T-helper 1 cell treated with Interleukin-12 subunit alpha and Interleukin-12 subunit beta and Interleukin-4 antibody, amounts not matched to agents 30 μg/mL and 1 μg/mL, for 36 hours (primary cell): ENCODE results near the gene HID1.

ENCODE experiments used
- H3K27ac Mint-ChIP-seq: one replicate; pipeline ENCODE4 v1.8.0; 2021; ENCODE audit warnings: mild to moderate bottlenecking, mixed read lengths
- H3K27me3 Mint-ChIP-seq: one replicate; pipeline ENCODE4 v1.8.0; 2021; ENCODE audit warnings: low read depth, mixed read lengths
- H3K36me3 Mint-ChIP-seq: one replicate; pipeline ENCODE4 v1.8.0; 2021; ENCODE audit warnings: low read depth, mixed read lengths
- H3K4me1 Mint-ChIP-seq: one replicate; pipeline ENCODE4 v1.8.0; 2021; ENCODE audit warnings: low read depth, mixed read lengths
- H3K4me3 Mint-ChIP-seq: one replicate; pipeline ENCODE4 v1.8.0; 2021; ENCODE audit warnings: mild to moderate bottlenecking, moderate library complexity, mixed read lengths
- H3K9me3 Mint-ChIP-seq: one replicate; pipeline ENCODE4 v1.8.0; 2021; ENCODE audit warnings: mixed read lengths

The HID1 gene

DNA sequence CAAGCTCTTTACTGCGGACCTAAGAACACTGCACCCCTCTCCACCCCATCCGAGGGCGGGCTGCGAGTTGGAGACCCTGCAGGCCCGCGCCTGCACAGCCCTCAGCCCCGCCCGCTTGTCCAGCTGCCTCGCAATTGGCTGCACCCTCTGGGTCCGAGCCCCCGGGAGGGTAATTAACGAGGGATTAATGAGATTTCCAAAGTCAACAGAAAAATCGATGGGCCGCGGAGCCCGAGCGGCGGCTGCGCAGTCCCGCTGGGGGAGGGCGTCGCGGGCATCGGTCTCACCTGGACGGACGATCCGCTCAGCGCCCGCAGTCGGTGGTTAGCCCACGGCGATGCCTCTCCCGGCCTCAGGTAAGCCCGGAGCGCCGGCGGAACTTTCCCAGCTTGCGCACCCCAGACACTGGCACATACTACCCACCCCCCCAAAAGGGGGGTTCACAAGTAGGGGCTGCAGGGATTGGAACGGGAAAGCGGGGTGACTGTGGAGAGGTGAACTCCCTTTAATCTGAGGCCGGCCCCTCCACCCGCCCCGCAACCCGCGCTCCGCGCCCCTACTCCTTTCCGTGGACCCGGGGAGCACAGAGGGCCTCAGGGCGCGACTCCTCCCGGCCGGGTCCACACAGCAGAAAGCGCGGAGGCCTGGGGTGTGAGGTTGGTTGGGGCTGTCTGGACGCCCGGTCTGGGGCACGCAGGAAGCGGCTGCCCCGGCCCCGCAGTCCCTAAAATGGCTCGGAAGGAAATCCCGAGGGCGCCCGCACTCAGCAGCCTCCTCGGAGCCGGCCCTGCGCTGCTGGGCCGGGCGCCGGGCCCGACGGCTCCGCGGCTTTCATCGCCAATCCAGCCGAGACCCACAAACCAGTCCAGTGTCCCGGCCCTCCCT, 36.7 kb downstream of the HID1 start, which contains the start of gene OTOP3:
OTOP3 (plus strand) TSS at position 314 of the 885 bp plus-strand sequence; CDS start at position 338, 24 bp downstream.
- Mint-ChIP-seq H3K36me3 (no peaks in the 10 kb centered on the region), H3K4me3 (no peak within 1 kb of the TSS), H3K27ac (no peak within 1 kb of the TSS), H3K27me3 (peaks cover 68% of the 10 kb centered on the region), H3K9me3 (no peaks in the 10 kb centered on the region), H3K4me1 (peaks cover 2% of the 10 kb centered on the region)

DNA sequence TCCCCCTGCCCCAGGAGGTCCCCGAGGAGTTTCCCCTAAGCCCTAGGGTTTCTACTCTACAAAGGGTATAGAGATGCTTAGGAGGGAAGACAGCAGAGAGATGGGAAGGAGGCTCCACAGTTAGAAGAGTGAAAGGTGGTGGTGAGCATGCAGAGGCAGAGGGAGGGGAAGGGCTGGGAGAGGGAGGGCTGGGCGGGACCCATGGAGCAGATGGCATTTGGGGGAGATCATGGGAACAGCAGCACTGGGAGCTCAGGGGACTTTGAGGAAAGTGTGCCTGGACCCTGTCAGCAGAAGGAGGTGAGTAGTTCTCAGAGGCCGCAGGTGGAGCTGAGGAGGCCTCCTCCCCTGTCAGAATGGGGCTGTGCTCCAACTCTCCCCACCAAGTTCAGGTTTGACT, 37.5 kb downstream of the HID1 start:
- H3K27me3 Mint-ChIP-seq = peaks cover 68% of the 10 kb centered on the region
- H3K9me3 Mint-ChIP-seq = no peaks in the 10 kb centered on the region
- H3K36me3 Mint-ChIP-seq = no peaks in the 10 kb centered on the region
- H3K27ac Mint-ChIP-seq = no peak overlapping the region
- no peak overlapping the region for H3K4me3 Mint-ChIP-seq
- H3K4me1 Mint-ChIP-seq = peaks cover 2% of the 10 kb centered on the region

DNA sequence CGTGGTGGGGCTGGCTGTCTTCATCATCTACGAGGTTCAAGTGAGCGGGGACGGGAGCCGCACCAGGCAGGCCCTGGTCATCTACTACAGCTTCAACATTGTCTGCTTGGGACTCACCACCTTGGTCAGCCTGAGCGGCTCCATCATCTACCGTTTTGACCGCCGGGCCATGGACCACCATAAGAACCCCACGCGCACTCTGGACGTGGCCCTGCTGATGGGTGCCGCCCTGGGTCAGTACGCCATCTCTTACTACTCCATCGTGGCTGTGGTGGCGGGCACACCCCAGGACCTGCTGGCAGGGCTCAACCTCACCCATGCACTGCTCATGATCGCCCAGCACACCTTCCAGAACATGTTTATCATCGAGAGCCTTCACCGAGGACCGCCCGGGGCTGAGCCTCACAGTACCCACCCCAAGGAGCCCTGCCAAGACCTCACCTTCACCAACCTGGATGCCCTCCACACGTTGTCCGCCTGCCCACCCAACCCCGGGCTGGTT, 42.0 kb downstream of the HID1 start:
- H3K36me3 Mint-ChIP-seq = no peaks in the 10 kb centered on the region
- no peaks in the 10 kb centered on the region for H3K9me3 Mint-ChIP-seq
- no peak overlapping the region for H3K27ac Mint-ChIP-seq
- no peak overlapping the region for H3K4me3 Mint-ChIP-seq
- peaks cover 2% of the 10 kb centered on the region for H3K4me1 Mint-ChIP-seq
- peaks cover 69% of the 10 kb centered on the region for H3K27me3 Mint-ChIP-seq

DNA sequence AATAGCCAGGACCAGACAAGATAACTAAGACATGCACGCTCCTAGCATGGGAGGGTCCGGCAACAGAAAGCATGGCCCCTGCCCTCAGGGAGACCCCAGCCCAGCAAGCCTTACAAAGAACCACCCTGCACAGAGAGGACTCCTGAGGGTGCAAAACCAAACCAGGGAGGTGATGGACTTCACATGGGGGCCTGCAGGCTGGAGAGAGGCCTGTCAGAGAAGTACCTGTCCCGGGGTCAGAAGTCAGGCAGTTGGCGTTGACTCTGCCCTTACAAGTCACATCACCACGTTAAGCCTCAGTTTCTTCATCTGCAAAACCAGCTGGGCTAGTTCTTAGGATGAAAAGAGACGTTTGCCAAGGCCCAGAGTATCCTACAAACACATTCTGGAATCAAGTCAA, 43.8 kb downstream of the HID1 start:
- H3K4me1 Mint-ChIP-seq = peaks cover 2% of the 10 kb centered on the region
- no peaks in the 10 kb centered on the region for H3K36me3 Mint-ChIP-seq
- H3K27me3 Mint-ChIP-seq = peaks cover 74% of the 10 kb centered on the region
- H3K27ac Mint-ChIP-seq = no peak overlapping the region
- H3K9me3 Mint-ChIP-seq = no peaks in the 10 kb centered on the region
- H3K4me3 Mint-ChIP-seq = no peak overlapping the region

DNA sequence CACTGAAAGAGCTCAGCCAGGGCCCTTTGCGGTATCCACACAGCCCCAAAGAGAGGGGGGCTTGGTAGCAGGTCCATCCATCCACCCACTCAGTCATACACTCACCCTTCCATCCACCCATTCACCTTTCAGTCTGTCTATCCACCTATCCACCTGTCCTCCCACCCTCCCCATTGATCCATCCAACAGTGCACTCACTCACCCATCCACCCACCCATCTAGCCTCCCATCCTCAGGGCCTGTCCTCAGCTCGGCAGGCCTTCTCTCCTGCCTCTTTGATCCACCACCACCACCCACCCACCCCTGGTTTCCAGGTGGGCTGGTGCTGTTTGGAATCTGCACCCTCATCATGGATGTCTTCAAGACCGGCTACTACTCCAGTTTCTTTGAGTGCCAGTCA, 47.3 kb downstream of the HID1 start:
- H3K27me3 Mint-ChIP-seq = peaks cover 81% of the 10 kb centered on the region
- no peaks in the 10 kb centered on the region for H3K36me3 Mint-ChIP-seq
- H3K9me3 Mint-ChIP-seq = no peaks in the 10 kb centered on the region
- no peak overlapping the region for H3K27ac Mint-ChIP-seq
- H3K4me1 Mint-ChIP-seq = no peaks in the 10 kb centered on the region
- H3K4me3 Mint-ChIP-seq = no peak overlapping the region

DNA sequence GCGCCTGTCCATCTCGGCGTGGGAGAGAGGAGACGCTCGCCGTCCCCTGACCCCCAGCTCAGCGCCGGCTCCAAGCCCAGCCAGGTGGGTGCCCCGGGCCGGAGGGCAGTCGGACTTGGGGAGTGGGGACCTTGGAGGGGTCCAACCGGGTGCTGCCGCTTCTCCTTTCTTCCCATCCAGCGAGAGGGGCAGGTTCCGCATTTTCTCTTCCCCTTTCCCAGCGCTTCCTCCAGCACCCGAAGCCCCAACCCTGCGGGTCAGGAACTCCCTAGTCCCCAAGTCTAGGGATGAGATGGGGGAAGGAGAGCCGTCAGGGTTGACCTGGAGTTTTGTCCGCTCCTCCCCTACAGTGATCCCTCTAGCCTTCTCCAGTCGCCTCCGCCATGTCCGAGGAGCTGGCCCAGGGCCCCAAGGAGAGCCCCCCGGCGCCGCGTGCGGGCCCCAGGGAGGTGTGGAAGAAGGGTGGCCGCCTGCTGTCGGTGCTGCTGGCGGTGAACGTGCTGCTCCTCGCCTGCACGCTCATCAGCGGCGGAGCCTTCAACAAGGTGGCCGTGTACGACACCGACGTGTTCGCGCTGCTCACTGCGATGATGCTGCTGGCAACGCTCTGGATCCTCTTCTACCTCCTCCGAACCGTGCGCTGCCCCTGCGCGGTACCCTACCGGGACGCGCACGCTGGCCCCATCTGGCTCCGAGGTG, 48.2 kb downstream of the HID1 start, which contains the start of gene OTOP2:
OTOP2 (plus strand) TSS at position 24 of the 699 bp plus-strand sequence; CDS start at position 384, 360 bp downstream.
- Mint-ChIP-seq H3K27ac (no peak within 1 kb of the TSS), H3K4me3 (peak within 1 kb of the TSS; percentile 44), H3K27me3 (peaks cover 81% of the 10 kb centered on the region)

DNA sequence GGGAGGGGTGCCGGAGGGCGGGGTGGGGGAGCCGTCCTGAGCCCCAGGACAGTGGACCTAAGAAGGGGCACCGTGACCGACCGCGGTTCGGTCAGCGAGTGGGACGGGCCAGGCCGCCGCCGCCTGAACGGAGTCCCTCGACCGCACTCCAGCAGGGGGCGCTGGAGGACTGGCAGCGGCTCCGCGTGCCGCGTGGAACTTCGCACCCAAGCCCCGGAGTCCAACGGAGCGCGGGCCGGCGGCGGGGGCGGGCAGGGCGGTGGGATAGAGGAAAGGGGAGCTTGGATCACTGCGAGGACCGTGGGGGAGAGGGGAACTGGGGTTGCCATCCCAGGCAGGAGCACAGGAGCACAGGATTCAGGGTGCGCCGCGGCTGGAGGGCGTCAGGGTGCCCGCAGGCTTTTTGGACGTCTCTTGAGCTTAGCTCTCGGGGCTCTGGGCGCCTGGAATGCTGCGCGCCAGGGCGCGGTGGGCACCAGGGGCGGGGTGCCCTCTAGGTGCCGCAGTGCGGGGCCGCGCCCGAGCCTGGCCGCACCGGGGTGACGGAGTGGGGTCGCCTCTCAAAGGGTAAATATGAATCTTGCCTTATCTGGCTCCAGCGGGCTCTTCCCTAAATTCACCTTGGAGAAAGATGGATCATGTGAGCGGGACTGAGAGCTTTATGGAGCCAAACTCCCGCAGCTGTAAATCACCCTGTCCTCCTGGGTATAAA, 48.9 kb downstream of the HID1 start:
- H3K4me1 Mint-ChIP-seq = no peaks in the 10 kb centered on the region
- no peak overlapping the region for H3K4me3 Mint-ChIP-seq
- no peaks in the 10 kb centered on the region for H3K9me3 Mint-ChIP-seq
- peaks cover 78% of the 10 kb centered on the region for H3K27me3 Mint-ChIP-seq
- H3K36me3 Mint-ChIP-seq = no peaks in the 10 kb centered on the region
- no peak overlapping the region for H3K27ac Mint-ChIP-seq

More for the DNA sequence above, 48.2 kb downstream of the HID1 start, which contains the start of gene OTOP2:
- Mint-ChIP-seq H3K4me1 (no peaks in the 10 kb centered on the region), H3K36me3 (no peaks in the 10 kb centered on the region), H3K9me3 (no peaks in the 10 kb centered on the region)

DNA sequence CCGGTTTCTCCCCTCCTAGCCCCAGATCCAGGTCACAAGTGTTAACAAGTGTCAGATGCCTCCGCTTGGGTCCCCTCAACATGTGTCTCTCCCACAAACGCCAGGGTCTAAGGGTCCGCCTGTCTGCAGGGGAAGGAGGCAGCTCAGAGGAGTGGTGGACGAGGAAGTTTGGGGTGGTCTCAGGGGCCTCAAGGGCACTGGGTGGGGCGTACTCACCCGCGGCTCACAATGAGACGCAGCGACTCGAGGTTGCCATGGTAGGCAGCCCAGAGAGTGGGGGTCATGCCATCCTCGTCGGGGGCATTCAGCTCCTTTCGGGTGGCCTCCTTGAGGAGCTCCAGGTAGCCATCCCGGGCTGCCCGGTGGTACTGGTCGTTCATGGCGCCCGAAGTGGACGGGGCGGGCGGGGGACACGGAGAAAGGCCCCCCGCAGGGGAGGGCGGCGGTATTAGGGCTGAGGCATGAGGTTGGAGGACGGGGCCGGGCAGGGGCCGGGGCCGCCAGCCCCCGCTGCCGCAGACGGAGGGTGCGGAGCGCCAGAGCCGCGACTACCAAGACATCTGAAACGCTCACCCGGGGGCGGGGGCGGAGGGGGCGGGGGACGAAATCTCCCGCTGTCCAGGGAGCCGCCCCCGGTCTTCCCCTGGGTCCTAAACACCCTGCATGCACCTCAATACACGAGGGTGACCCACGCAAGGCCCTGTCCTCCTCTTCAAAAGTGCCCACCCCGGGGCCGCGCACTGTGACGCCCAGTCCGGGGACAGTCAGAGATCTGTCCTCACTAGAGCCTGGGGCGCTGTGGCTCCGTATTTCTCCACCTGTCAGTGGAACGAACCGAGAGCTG, 49.6 kb downstream of the HID1 start, which contains the start of gene USH1G:
USH1G (minus strand) TSS at position 562 of the 844 bp plus-strand sequence; CDS start at position 380, 182 bp downstream.
- H3K27me3 Mint-ChIP-seq = peaks cover 71% of the 10 kb centered on the region
- H3K27ac Mint-ChIP-seq = no peak within 1 kb of the TSS
- no peaks in the 10 kb centered on the region for H3K4me1 Mint-ChIP-seq
- H3K9me3 Mint-ChIP-seq = no peaks in the 10 kb centered on the region
- no peaks in the 10 kb centered on the region for H3K36me3 Mint-ChIP-seq
- H3K4me3 Mint-ChIP-seq = no peak within 1 kb of the TSS

DNA sequence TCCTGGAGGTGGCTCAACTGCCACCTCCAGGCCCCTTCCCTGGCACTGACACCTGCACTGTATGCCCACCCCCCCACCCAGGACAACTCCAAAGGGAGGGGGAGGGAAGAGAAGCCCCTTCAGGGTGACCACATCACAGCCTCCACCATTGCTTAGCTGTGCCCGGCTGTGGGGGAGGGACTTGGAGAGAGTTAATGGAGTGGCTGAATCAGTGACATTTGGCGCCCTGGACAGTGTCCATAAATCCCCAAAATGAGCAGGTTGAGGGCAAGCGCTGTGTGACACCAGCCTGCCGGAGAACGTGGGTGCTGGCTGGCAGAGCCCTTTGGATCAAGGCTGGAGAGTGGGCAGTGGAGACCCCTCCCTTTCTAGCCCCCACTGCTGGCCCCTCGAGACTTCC, 50.4 kb downstream of the HID1 start:
- Mint-ChIP-seq H3K27me3 (peaks cover 64% of the 10 kb centered on the region), H3K9me3 (no peaks in the 10 kb centered on the region), H3K36me3 (no peaks in the 10 kb centered on the region), H3K4me3 (no peak overlapping the region), H3K27ac (no peak overlapping the region), H3K4me1 (no peaks in the 10 kb centered on the region)

DNA sequence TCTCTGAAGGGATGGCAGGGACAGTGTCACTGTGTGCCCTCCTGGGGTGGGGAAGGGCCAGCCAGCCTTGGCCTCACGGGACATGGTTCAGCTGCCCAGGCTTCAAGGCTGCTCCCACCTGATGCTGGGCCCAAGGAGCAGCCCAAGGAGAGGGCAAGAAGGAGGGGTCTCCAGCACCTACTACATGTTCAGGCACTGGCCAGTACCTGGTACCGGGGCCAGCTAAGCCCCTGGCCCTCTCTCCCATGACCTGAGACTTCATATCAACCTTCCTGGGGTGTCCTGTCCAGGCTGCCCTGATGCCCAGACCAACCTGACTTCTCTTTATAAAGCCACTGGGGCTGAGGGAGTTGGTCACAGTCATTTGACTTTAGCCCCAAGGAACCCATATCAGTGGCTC, 50.8 kb downstream of the HID1 start:
- no peaks in the 10 kb centered on the region for H3K9me3 Mint-ChIP-seq

DNA sequence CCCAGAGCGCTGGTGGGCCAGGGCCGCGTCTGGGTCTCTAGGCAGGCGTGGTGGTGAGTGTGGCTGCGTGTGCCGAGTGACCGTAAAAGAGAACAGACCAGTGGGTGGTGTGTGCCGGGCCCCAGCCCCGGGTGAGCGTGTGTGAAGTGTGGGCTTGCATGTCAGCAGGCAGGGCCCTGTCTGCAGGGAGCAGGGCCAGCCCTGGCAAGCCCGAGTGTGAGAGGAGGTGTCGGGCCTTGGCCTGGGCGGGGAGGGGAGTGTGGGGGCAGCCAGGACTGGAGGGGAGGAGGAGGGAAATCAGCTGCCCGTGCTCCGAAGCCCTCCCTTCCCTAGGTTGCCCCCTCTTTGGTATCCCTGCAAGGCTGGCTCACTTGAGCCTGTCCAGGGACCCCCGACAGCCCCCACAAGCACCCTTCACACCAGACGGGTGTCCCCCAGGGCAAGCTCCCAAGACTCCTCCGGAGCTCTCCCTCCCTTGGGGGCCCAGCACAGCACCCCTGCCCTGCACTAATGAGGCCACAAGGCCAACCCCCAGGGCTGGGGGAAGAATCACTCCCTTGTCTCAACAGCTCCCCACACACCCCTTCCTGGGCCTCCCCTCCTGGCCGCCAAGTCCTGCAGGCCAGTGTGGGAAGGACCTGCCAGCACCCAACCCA, 51.4 kb downstream of the HID1 start:
- Mint-ChIP-seq H3K27ac (no peak overlapping the region), H3K4me3 (no peak overlapping the region), H3K4me1 (no peaks in the 10 kb centered on the region), H3K27me3 (peaks cover 61% of the 10 kb centered on the region), H3K36me3 (no peaks in the 10 kb centered on the region), H3K9me3 (no peaks in the 10 kb centered on the region)

More for the DNA sequence above, 50.8 kb downstream of the HID1 start:
- Mint-ChIP-seq H3K4me1 (no peaks in the 10 kb centered on the region), H3K36me3 (no peaks in the 10 kb centered on the region), H3K27ac (no peak overlapping the region), H3K27me3 (peaks cover 64% of the 10 kb centered on the region), H3K4me3 (no peak overlapping the region)

DNA sequence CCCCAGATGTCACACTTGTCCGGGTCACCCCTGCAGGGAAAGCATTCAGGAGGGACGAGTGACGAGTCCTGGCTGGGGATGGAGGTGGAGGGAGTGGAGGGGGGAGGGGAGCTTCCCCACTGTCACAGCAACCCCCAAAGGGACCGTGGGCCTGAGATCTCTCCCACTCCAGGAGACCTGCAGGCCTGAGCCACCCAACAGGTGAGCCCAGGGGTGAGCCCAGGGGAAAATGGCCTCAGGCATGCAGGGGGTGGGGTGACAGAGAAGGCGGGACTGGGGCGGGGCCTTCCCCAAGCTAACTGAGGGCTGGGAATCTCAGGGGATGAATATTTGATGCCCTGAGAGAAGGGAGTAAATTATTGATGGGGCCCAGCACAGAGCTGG, 51.9 kb downstream of the HID1 start:
- peaks cover 56% of the 10 kb centered on the region for H3K27me3 Mint-ChIP-seq
- no peaks in the 10 kb centered on the region for H3K36me3 Mint-ChIP-seq
- no peak overlapping the region for H3K4me3 Mint-ChIP-seq
- H3K27ac Mint-ChIP-seq = no peak overlapping the region
- H3K4me1 Mint-ChIP-seq = no peaks in the 10 kb centered on the region
- no peaks in the 10 kb centered on the region for H3K9me3 Mint-ChIP-seq

DNA sequence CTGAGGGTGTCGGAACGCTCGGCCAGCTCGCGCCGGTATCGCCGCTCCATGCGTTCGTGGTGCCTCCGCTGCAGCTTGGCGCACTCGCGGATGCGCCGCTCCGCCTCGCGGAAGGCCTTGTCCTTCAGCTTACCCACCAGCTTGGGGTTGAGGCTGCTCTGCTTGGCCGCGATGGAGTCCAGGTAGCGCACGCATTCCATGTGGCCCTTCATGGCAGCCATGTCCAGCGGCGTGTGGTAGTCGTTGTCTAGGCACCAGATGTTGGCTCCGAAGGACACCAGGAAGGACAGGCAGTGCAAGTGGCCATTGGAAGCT, 52.3 kb downstream of the HID1 start:
- H3K9me3 Mint-ChIP-seq = no peaks in the 10 kb centered on the region
- H3K27ac Mint-ChIP-seq = no peak overlapping the region
- peaks cover 52% of the 10 kb centered on the region for H3K27me3 Mint-ChIP-seq
- no peaks in the 10 kb centered on the region for H3K4me1 Mint-ChIP-seq
- no peak overlapping the region for H3K4me3 Mint-ChIP-seq
- no peaks in the 10 kb centered on the region for H3K36me3 Mint-ChIP-seq
